K562 (cell line): ENCODE measurements around the gene AHCYL1. TPM values are rescaled to one million over a fixed set of nuclear protein-coding genes. Genes with fewer than 3 reads are reported as not detected.

Experiments
- ATF7 ChIP-seq: fragments of 450-650 bp; IDR thresholded peaks from 2 replicates; pipeline ENCODE4 v1.7.1; 2014; ENCODE audit warnings: mild to moderate bottlenecking, moderate library complexity
- CEBPG ChIP-seq, 3 experiments: fragments of 200-800 bp in 1 of 3; sonication (Bioruptor generic) in 1 of 3; sonication (generic) in 1 of 3; formaldehyde crosslinking in 1 of 3; IDR thresholded peaks in 2 of 3; conservative IDR thresholded peaks in 1 of 3; 2 replicates each; pipeline versions ENCODE4 v1.6.1 to v1.8.0; 2016 to 2022; ENCODE audit warnings: missing compliant biosample characterization in 2 of 3, missing genetic modification characterization in 2 of 3, mild to moderate bottlenecking in 1 of 3, missing genetic modification reagents in 1 of 3
- DPF2 ChIP-seq: fragments of 450-650 bp; IDR thresholded peaks from 2 replicates; pipeline ENCODE4 v1.6.1; 2016
- E2F3 ChIP-seq: fragments of 250-450 bp; sonication (Bioruptor Pico); IDR thresholded peaks from 2 replicates; pipeline ENCODE4 v1.4.0; 2020; ENCODE audit warnings: mild to moderate bottlenecking
- FOXA1 ChIP-seq: fragments of 450-650 bp; IDR thresholded peaks from 2 replicates; pipeline ENCODE4 v1.6.1; 2016; ENCODE audit warnings: mild to moderate bottlenecking, borderline replicate concordance
- FOXK2 ChIP-seq, 2 experiments: fragments of 450-650 bp; IDR thresholded peaks in 1 of 2; conservative IDR thresholded peaks in 1 of 2; 2 replicates each; pipeline ENCODE4 v1.6.1; 2016; ENCODE audit warnings: low read depth in 2 of 2, mild to moderate bottlenecking in 1 of 2
- MIER1 ChIP-seq: fragments of 450-650 bp; IDR thresholded peaks from 2 replicates; pipeline ENCODE4 v1.6.1; 2016; ENCODE audit warnings: antibody characterized with exemption, mild to moderate bottlenecking, low read depth
- PHF20 ChIP-seq: fragments of 450-650 bp; IDR thresholded peaks from 2 replicates; pipeline ENCODE4 v1.6.1; 2018; ENCODE audit not compliant: partially characterized antibody
- RBBP5 ChIP-seq: fragments of 200-600 bp; sonication (generic); IDR thresholded peaks from 2 replicates; pipeline ENCODE4 v1.6.1; 2012; ENCODE audit warnings: borderline replicate concordance, mild to moderate bottlenecking, low read length, control low read depth, inconsistent platforms; ENCODE audit not compliant: insufficient read depth, poor library complexity, severe bottlenecking
- TFAM ChIP-seq: fragments of 250-450 bp; sonication (Bioruptor Pico); conservative IDR thresholded peaks from 2 replicates; pipeline ENCODE4 v1.5.0; 2021; ENCODE audit warnings: mild to moderate bottlenecking, moderate library complexity
- ZNF644 ChIP-seq: fragments of 200-800 bp; sonication (Bioruptor generic); IDR thresholded peaks from 2 replicates; pipeline ENCODE4 v1.6.1; 2016; ENCODE audit warnings: low read depth, missing genetic modification characterization, missing compliant biosample characterization
- polyA plus RNA-seq, 8 experiments: library from polyadenylated mRNA; depleted of rRNA in 4 of 8; stranded (reverse) in 5 of 8; unstranded in 3 of 8; fragments of >200 nt; fragmentation: Nextera tagmentation in 2 of 8; fragmentation: Illumina TruSeq in 1 of 8; extraction: Ambion mirVana in 2 of 8; extraction: Trizol in 1 of 8; gene quantifications; 2 replicates each; pipeline versions ENCODE4 v1.2.1 to v1.2.3, GENCODE V29; 2011 to 2014; ENCODE audit warnings: inconsistent platforms in 1 of 8, missing spikeins in 1 of 8
- total RNA-seq, 7 experiments: library from RNA; depleted of rRNA in 6 of 7; stranded (reverse); fragments of >200 nt in 6 of 7; fragmentation: Illumina TruSeq in 2 of 7; extraction: Trizol in 2 of 7; gene quantifications; 2 replicates each; pipeline versions ENCODE4 v1.2.1 to v1.2.3, GENCODE V29; 2011 to 2021; ENCODE audit warnings: low replicate concordance in 1 of 7
- TF ChIP-seq, protein P1 (sequence below): fragments of 450-650 bp; formaldehyde crosslinking; IDR thresholded peaks from 2 replicates; pipeline ENCODE4 v1.4.0; 2022; ENCODE audit warnings: mild to moderate bottlenecking, moderate library complexity
- TF ChIP-seq, protein P2 (sequence below): fragments of 450-650 bp; IDR thresholded peaks from 2 replicates; pipeline ENCODE4 v1.6.1; 2016; ENCODE audit warnings: antibody characterized with exemption
- TF ChIP-seq, protein P3 (sequence below): sonication (generic); formaldehyde crosslinking; IDR thresholded peaks from 2 replicates; pipeline ENCODE4 v1.9.0; 2022; ENCODE audit warnings: mild to moderate bottlenecking, missing genetic modification reagents
- TF ChIP-seq, protein P4 (sequence below): sonication (generic); formaldehyde crosslinking; IDR thresholded peaks from 2 replicates; pipeline ENCODE4 v1.8.0; 2022; ENCODE audit warnings: mild to moderate bottlenecking, missing genetic modification reagents
- TF ChIP-seq, protein P5 (sequence below): fragments of 450-650 bp; formaldehyde crosslinking; IDR thresholded peaks from 2 replicates; pipeline ENCODE4 v1.4.0; 2020; ENCODE audit warnings: mild to moderate bottlenecking, moderate library complexity
- TF ChIP-seq, protein P6 (sequence below): sonication (generic); formaldehyde crosslinking; IDR thresholded peaks from 2 replicates; pipeline ENCODE4 v1.8.1; 2023; ENCODE audit warnings: mild to moderate bottlenecking, missing genetic modification reagents

Gene AHCYL1
- total and polyA plus RNA-seq, 9 of the 15 experiments (the other 6 are each of a cell fraction or from before 2014, with no cell fraction given), result 27.3 to 118 (median 44.5) TPM

DNA sequence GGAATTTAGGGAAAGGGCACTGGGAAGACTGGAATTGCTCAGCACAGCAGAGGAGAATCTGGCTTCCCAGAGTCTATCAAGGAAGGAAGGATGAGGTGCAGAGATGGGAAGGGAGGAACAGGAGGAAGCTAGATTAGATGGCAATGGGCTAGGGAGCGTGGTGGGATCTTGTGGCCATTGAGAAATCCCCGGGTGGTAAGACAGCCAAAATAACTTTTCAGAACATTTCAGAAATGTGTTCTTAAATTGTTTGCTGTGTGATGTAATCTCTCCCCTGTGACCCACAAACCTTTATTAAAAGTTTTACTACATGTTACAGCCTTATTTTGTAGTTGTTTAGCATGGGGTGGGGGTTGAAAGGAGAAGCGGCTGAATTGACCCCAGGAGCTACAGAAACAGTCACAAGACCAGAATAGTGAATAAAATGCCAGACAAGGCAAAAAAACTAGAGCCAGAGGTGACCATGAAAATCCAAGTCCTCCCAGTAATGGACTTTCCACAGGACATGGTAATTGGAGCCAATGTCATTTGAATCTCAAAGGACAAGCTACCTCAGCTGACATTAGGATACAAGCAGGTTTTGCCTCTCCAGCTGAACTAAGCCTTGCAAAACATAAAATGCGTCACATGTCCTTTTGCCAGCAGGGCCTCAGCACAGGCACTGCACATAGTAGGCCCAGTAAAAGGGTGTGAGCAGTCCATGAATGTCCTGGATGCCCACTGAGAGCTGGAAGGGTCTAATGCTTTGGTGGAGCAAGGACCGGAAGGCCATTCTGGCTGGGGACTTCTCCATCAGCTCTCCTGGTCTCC is 980 bp upstream of the AHCYL1 start (continued):
- TF ChIP-seq, protein P1, sequence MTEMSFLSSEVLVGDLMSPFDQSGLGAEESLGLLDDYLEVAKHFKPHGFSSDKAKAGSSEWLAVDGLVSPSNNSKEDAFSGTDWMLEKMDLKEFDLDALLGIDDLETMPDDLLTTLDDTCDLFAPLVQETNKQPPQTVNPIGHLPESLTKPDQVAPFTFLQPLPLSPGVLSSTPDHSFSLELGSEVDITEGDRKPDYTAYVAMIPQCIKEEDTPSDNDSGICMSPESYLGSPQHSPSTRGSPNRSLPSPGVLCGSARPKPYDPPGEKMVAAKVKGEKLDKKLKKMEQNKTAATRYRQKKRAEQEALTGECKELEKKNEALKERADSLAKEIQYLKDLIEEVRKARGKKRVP (CRISPR knock-in tag), result no peak
- TF ChIP-seq E2F3 (CRISPR knock-in tag) (no peak), ATF7 (no peak), DPF2 (no peak), ZNF644 (tag) (no peak), FOXK2 (conservative IDR thresholded peaks at IDR 0.05 in 1 of 2, IDR thresholded peaks at IDR 0.05 in 1 of 2; ENCODE audit: low read depth in 2 of 2) (no peak; a peak in 1 of 4 replicates), FOXA1 (no peak), PHF20 (no peak), RBBP5 (no peak), CEBPG (CRISPR knock-in tag; IDR thresholded peaks at IDR 0.05) (no peak), CEBPG (tag; conservative IDR thresholded peaks at IDR 0.05 in 1 of 2, IDR thresholded peaks at IDR 0.05 in 1 of 2) (peak in 1 of 2 experiments; percentile 43; a peak in 1 of 4 replicates), MIER1 (no peak), TFAM (CRISPR knock-in tag) (no peak)
- TF ChIP-seq, protein P2, sequence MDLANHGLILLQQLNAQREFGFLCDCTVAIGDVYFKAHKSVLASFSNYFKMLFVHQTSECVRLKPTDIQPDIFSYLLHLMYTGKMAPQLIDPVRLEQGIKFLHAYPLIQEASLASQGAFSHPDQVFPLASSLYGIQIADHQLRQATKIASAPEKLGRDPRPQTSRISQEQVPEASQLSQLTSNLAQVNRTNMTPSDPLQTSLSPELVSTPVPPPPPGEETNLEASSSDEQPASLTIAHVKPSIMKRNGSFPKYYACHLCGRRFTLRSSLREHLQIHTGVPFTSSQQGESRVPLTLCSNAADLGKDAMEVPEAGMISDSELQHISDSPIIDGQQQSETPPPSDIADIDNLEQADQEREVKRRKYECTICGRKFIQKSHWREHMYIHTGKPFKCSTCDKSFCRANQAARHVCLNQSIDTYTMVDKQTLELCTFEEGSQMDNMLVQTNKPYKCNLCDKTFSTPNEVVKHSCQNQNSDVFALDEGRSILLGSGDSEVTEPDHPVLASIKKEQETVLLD, result no peak
- TF ChIP-seq, protein P3, sequence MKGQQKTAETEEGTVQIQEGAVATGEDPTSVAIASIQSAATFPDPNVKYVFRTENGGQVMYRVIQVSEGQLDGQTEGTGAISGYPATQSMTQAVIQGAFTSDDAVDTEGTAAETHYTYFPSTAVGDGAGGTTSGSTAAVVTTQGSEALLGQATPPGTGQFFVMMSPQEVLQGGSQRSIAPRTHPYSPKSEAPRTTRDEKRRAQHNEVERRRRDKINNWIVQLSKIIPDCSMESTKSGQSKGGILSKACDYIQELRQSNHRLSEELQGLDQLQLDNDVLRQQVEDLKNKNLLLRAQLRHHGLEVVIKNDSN, result peak; percentile 63
- TF ChIP-seq, protein P4, sequence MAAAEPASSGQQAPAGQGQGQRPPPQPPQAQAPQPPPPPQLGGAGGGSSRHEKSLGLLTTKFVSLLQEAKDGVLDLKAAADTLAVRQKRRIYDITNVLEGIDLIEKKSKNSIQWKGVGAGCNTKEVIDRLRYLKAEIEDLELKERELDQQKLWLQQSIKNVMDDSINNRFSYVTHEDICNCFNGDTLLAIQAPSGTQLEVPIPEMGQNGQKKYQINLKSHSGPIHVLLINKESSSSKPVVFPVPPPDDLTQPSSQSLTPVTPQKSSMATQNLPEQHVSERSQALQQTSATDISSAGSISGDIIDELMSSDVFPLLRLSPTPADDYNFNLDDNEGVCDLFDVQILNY (CRISPR knock-in tag), result no peak
- TF ChIP-seq, protein P5, sequence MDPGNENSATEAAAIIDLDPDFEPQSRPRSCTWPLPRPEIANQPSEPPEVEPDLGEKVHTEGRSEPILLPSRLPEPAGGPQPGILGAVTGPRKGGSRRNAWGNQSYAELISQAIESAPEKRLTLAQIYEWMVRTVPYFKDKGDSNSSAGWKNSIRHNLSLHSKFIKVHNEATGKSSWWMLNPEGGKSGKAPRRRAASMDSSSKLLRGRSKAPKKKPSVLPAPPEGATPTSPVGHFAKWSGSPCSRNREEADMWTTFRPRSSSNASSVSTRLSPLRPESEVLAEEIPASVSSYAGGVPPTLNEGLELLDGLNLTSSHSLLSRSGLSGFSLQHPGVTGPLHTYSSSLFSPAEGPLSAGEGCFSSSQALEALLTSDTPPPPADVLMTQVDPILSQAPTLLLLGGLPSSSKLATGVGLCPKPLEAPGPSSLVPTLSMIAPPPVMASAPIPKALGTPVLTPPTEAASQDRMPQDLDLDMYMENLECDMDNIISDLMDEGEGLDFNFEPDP (CRISPR knock-in tag), result no peak
- TF ChIP-seq, protein P6, sequence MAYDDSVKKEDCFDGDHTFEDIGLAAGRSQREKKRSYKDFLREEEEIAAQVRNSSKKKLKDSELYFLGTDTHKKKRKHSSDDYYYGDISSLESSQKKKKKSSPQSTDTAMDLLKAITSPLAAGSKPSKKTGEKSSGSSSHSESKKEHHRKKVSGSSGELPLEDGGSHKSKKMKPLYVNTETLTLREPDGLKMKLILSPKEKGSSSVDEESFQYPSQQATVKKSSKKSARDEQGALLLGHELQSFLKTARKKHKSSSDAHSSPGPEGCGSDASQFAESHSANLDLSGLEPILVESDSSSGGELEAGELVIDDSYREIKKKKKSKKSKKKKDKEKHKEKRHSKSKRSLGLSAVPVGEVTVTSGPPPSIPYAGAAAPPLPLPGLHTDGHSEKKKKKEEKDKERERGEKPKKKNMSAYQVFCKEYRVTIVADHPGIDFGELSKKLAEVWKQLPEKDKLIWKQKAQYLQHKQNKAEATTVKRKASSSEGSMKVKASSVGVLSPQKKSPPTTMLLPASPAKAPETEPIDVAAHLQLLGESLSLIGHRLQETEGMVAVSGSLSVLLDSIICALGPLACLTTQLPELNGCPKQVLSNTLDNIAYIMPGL, result 0 out of 2 replicates have a peak, but pooled peaks have one; percentile 7
